NCI-H526 (cell line): ENCODE measurements around the gene DNAJB12.
"Not testable (repeated sequence)": the region's sequence is repeated elsewhere in the genome, so short reads cannot be mapped to it uniquely, and the experiment has no call there.

Experiments
- DNase-seq, 2 experiments: peaks; one replicate each; lab custom pipeline; 2025; lab: John Stamatoyannopoulos, UW

Gene DNAJB12

GRCh38 chr10:72353965-72354355, 759 bp downstream of the DNAJB12 start:
- DNase-seq: no peak

- DNase-seq: no peak
Observed at GRCh38 chr10:72353028-72353964, 1.4 kb downstream of the DNAJB12 start.

DNA sequence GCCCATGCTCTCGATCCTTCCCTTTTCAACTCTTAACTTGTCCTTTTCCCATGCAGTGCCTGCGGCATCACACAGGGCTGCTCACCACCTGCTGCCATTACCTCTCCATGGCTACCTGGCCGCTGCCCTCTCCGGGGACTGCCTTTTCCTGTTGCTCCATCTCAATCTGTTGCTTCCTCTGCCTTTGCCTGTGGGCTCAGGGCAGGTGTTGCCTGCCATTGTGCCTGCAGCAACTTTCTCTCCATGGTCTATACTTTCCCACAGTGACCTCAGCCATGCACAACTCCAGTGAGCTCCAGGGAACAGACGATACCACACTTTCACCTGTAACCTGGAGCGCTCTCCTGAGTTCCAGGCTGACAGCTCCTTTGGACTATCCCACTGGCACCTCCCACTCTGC, 3.2 kb downstream of the DNAJB12 start:
- DNase-seq: no peak

DNA sequence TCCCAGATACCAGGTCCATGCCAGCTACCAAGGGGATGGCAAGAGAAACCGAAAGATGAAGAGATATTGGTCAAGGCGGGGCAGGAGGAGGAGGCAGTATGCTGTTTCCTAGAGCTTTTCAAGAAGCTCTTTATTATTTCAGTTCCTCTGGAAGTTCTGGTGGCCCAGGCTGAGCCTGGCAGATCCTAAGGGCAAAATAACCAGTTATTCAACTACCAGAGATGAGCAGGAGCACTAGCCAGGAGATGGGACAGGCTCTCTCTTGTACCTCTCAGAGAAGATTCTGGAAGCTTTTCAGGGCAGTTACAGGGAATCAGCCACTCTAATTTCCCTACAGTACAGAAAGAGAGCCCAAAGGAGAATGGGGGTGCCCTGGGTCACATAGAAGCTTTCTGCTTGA, 5.3 kb downstream of the DNAJB12 start:
- DNase-seq: no peak

- no peak for DNase-seq
Observed at GRCh38 chr10:72348282-72348681, 6.4 kb downstream of the DNAJB12 start.

GRCh38 chr10:72346117-72346516, 8.6 kb downstream of the DNAJB12 start:
- not testable (repeated sequence) for DNase-seq

DNA sequence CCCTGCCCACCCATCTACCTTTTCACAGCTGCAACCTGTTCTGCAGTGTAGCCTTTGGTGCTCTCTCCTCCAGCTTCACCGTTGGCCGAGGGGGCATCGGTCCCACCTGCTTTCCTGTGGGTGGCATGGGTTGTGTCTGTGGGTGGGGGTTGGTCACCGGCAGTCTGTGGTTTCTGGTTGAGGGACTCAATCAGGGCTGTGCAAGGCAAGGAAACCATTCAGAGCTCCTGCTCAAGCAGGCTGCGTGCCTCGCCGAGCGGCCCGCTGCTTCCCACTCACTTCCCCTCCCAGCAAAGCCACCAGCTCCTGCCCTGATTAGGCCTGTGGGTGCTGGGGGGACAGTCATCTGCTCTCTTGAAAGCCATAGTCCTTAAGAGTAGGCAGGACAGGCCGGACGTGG, 9.8 kb downstream of the DNAJB12 start:
- DNase-seq: no peak

- no peak for DNase-seq
Observed at GRCh38 chr10:72342911-72343310, 11.8 kb downstream of the DNAJB12 start.

DNA sequence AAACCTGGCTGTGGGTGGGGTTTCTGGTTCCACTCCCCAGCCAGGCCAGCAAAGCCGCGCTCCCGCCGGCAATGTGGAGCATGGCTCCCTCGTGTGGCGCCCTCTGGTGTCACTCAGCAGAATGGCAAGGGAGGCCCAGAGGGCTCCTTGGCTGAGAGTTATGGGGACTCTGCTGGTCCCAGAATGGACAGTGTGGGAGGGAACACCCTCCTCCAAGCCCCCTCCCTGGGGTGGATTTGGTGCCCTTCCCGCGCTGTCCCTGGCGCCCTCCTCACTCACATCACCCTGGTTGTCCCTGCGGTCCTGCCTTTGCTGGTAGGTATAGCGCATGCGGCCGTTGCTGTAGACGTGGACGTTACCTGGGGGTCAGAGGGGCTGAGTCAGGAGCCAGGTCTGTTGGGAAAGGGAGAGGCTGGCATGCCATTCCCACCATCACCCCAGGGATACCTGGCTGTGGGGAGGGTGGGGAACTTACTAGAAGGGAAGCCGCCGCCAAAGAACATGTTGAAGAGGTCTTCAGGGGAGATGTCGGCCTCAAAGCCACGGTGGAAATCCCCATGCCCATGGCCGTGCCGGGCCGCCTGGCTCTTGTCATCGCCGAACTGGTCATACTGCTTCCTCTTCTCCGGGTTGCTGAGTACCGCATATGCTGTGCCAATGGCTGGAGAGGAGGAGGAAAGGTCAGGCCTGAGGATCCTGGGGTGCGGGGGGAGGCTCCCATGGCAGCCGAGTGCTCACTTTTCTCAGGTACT, 14.0 kb downstream of the DNAJB12 start:
- DNase-seq: peak in 1 of 2 experiments; percentile 49

DNA sequence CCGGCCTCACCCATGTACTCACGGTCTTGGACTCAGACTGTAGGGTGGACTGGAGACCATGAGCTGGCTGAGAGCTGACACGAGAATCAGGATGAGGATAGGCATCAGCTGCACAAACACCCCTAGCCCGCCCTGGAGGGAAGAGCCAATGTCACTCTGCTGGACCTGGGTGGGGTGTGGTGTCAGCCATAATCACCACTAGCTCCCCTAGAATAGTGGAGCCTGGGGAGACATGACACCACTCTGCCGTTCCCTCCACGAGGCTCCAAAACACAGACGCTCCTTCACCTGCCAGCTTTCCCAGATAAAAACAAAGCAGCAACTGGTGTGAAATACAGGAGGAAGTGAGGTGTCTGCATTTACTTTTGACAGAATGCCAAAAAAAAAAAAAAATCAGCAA, 16.5 kb downstream of the DNAJB12 start:
- DNase-seq: no peak

- DNase-seq: no peak
Observed at GRCh38 chr10:72337722-72338121, 17.0 kb downstream of the DNAJB12 start.

DNA sequence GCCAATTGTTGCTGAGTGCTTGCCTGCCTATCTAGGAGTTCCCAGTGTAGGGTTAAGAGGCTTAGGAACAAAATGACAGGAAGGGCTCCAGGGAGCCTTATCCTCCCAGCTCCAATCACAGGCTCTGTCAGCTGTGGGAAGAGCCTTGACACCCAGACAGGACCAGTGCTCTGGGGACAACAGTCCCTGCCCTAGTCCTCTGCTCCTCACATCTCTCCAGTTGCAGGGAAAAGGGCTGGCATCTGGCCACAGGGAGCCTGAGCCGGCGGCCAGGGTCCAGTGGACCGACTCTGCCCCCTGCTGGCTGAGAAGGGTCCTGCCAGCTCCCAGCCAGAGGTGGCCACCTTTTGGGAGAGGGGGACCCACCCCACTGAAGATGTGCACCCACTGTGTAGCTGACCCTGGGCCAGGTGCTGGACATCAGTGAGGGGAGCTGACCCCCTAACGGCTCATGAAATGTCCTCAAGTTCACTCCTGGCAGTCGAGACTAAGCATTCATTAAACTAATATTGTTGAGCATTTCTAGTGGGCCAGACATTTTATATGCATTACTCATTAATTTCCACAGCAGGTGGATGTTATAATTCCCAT, 17.6 kb downstream of the DNAJB12 start:
- peak in 1 of 2 experiments; percentile 60 for DNase-seq

- DNase-seq: no peak
Observed at GRCh38 chr10:72336259-72337038, 18.3 kb downstream of the DNAJB12 start.

DNA sequence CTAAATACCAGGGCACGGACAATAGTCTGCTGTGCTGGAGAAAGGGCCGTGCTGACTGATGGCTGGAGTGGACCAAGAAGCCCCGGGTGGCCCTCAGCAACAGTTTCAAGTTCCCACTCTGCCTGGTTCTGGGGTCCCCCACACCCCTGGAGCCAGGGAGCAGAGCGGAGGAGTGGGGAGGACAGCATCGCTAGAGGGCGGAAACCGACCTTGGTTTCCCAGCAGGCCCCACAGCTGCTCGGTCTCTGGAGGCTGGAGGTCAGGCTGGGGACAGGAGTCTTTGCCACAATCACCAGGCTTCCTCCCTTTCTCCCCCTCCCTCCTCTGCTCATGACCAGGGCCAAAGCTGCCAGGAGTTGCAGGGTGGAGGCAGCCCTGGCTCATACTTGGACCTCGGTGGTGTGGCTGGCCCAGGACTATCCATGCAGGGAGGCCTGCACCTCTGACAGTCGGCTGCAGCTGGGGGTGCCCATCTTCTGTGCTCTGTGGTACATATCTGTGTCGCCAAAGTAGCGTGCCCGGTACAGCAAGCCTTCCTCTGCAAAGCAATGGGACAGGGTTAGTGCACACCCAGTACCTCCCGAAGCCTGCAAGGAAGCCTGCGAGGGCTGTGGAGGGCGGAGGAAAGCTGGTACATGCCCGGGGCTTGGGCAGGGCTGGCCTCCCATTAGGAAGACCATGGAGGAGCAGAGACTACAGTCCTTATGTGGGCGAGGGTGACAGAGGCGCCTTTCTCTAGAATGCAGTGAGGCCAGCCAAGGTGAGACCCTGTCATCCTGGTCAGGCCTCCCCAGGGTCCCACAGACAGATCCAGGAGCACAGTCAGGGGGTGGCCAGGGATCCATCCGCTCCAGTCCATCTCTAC, 19.1 kb downstream of the DNAJB12 start:
- no peak for DNase-seq

- DNase-seq: no peak
Observed at GRCh38 chr10:72334825-72335393, 19.8 kb downstream of the DNAJB12 start.

DNA sequence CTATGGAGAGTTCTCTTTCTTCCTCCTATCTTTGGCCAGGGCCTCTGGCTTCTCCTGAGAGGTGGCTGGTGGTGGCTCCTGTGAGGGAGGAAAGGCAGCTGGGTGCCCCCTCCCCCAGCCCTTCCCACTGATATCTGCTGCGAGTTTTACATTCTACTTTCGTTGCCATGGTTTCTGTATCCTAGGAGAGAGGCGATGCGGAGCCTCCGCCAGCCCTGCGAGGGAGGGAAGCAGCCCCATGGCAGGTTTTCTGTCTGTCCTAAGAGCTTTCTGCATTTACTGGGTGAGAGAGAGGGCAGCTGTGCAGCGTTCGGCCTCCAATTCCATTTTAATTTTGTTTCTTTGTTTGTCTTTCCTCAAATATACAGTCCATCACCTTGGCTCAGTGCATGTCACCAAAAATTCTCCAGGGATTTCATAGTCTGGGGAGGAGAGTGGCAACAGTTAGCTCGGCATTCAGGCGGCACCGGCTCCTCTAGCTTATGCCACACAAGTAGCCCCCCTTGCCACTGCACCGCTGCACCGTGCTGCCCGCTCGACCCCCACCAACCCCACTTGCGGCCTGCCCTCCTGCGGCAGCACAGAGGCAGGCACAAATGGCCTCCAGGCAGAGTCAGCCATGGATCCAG, 20.4 kb downstream of the DNAJB12 start:
- peak; percentile 71 to 90 for DNase-seq

DNA sequence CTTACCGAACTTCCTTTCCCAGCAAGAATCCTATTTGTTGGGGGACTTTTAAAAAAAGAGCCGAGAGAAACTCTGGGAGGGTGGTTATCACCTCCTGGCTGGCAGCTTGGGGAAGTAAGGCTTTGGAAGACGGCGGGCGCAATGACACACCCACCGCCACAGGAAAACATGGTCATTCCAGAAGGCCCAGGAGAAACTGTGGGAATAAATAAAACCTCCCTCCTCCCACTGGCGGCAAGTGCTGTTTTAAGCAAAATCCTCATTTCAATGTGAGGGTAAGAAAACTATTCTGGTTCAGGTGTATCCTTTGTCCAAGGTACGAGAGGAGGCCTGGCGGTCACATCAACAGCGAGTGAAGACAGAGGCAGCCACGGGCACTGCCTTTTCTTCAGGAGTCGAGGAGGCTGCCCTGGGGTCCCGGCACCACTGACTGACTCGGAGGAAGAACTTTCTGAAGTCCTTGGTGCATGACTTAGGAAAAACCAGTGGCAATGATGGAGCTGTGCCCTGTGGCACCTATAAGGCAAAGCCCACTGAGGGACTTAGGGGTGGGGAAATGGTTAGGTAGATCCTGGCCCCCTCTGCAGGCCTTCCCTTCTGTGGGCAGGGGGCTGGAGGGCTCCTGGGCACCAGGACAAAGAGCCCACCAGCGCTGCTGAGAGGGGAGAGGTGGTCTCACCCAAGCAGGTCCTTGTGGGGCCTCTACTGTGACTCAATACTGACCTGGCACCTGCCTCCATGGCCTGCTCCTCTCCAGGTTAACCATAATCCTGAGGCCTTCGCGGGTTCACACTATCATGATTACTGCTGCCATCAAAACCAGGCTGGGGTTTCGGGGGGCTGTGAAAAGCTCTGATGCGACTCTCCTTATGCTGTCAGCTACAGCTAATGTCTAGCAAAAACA, 21.4 kb downstream of the DNAJB12 start:
- no peak for DNase-seq

DNA sequence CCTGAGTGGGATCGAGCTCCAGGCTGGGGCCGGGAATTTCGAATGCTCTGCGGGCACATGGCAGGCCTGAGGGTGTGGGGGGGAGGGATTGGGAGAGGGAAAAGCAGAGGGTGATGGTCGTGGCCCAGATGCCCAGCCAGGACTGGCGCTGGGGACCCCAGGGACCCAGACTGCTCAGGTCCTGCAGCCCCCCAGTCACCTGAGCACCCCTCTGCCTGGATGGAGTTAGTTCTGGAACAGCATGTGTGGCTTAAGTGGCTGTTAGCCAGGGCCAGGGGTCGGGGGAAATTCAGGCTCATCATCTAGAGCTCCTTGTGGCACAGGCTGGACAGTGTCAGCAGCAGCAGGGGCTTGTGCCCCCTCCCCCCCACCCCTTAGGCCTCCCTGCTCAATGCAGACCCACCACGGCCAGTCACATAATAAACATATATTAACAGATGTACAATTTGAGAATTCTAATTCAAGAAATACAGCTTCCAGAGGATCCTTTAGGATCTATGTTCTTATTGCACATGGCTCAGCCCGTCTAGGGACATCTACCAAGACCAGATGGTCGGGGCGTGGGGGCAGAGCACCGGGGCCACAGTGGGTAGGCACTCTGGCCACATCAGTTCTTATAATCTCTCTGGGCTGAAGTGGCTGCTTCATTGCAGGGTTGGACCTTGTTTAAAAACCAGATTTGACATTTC, 22.2 kb downstream of the DNAJB12 start:
- DNase-seq: no peak
